Measurements from ENCODE around the gene TBRG4.

The TBRG4 gene

DNA sequence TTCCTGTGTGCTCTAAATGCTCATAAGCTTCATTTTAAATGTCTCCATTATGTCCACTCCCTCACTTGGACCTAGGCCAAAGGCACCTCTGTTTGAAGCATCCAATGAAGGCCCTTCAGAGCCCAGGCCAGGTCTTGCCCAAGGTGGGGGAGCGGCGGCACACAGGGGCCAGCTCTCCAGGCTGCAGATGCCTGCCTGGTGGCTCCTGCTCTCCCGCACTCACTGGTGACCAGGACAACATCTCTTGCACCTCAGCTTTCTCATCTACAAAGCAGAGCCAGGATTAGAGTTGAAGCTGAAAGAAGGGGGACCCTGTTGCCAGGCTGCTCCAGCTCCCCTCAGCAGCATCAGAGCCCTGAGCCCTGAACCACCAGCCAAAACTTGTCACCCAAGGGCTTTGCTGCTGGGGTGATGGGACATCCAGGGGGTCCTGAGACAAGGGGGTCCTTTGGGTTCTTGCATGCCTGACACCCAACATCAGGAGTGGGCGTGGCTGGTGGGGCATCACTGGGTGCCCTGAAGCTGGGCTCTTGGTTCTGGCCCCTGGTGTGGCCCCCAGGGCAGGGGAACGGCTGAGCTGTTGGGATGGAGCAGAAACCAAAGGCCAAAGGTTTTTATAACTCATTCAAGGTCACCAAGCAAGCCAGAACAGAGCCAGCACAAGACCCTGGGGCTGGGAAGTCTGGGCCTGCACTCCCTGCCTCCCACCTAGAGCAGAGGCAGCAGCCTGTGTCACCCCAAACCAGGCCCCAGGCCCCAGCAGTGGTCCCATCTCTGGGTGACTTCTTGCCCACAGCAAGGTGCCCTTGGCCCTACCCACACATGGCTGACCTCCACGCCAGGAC lies 24.0 kb downstream of the TBRG4 start:
- ChIA-PET POLR2A (interaction anchor here (0.6 kb wide), 1 partner anchor 106 kb away, joined by 6 read pairs; no protein-coding TSS in a partner anchor), CTCF (interaction anchor here (1.0 to 2.0 kb wide), 5 partner anchors 13 to 113 kb away, joined by 3 to 5 read pairs (median 3); no protein-coding TSS in a partner anchor)
- DNase-seq (ENCODE audit: extremely low spot score) = no peak
- TF ChIP-seq, protein P1, sequence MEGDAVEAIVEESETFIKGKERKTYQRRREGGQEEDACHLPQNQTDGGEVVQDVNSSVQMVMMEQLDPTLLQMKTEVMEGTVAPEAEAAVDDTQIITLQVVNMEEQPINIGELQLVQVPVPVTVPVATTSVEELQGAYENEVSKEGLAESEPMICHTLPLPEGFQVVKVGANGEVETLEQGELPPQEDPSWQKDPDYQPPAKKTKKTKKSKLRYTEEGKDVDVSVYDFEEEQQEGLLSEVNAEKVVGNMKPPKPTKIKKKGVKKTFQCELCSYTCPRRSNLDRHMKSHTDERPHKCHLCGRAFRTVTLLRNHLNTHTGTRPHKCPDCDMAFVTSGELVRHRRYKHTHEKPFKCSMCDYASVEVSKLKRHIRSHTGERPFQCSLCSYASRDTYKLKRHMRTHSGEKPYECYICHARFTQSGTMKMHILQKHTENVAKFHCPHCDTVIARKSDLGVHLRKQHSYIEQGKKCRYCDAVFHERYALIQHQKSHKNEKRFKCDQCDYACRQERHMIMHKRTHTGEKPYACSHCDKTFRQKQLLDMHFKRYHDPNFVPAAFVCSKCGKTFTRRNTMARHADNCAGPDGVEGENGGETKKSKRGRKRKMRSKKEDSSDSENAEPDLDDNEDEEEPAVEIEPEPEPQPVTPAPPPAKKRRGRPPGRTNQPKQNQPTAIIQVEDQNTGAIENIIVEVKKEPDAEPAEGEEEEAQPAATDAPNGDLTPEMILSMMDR (IDR thresholded peaks at IDR 0.05; ENCODE audit: control extremely low read depth, extremely low read depth, low read depth, missing control alignments) = no peak

DNA sequence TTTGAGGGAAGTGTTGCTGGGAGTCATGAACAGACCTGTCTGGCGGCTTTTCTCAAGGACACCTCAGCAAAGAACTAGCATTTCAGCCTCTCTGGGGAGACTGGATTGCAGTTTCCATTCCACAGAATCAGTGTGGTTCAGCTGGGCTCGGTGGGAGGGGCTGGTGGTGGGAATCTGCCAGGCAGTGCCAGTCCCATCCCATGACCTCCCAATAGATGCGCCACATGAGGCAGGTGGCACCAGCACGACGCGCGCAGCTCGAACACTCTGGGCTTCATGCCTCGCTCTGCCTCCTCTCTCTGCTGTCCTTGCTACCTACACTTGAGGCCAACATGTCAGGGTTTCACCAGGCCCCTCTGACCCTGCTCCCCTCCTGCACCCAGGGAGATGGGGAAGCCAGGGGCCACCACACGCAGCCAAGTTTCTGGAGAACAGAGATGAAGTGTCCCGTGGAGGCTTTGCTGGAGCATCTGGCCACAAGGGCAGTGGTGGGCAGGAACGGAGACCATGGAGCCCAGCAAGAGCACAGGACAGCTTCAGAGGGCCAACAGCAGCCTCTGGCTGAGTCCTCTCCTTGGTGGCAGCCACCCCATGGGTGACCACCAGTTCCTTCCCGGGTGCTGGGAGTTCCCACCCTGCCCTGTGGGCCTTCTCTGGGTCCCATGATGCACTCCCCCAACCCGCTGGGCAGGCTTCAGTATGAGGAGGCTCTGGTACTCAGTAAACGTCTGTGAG lies 25.0 kb downstream of the TBRG4 start:
- CTCF ChIA-PET = interaction anchor here (0.7 to 2.0 kb wide), 5 partner anchors 14 to 1823 kb away, joined by 3 to 5 read pairs (median 3); no protein-coding TSS in a partner anchor
- POLR2A ChIA-PET = interaction anchor here (0.5 kb wide), 1 partner anchor 283 kb away, joined by 4 read pairs; no protein-coding TSS in a partner anchor
- DNase-seq (ENCODE audit: extremely low spot score) = no peak
- TF ChIP-seq, protein P1 (IDR thresholded peaks at IDR 0.05; ENCODE audit: control extremely low read depth, extremely low read depth, low read depth, missing control alignments) = no peak

DNA sequence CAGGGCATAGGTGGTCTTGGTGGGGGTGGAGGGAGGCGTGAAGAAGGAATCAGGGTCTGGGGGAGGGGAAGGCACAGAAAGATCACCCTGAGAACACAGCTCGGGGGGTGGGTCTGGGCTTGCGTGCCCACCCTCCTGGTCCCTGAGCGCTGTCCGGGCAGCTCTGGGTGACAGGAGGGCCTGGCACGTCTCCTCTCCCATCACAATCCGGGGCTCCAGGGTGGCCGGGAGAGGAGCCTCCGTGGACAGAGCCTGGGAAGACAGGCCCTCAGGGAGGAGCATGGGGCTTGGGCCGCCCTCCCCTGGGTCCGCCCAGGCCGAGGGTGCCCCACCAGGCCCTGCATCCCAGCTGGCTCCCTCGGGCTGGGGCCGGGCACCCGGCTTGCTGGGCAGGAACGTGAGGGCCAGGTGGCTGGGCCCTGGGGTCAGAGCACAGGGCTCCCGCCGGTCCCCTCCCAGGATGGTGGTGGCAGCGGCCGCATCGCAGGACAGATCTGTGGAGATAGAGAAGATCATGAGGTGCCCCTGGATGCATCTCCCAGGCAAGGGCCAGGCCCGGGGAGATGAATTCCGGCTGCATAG lies 25.8 kb downstream of the TBRG4 start:
- DNase-seq (ENCODE audit: extremely low spot score) = no peak
- ChIA-PET CTCF (interaction anchor here (0.7 kb wide), 1 partner anchor 1824 kb away, joined by 3 read pairs; no protein-coding TSS in a partner anchor), POLR2A (no interaction called here)

DNA sequence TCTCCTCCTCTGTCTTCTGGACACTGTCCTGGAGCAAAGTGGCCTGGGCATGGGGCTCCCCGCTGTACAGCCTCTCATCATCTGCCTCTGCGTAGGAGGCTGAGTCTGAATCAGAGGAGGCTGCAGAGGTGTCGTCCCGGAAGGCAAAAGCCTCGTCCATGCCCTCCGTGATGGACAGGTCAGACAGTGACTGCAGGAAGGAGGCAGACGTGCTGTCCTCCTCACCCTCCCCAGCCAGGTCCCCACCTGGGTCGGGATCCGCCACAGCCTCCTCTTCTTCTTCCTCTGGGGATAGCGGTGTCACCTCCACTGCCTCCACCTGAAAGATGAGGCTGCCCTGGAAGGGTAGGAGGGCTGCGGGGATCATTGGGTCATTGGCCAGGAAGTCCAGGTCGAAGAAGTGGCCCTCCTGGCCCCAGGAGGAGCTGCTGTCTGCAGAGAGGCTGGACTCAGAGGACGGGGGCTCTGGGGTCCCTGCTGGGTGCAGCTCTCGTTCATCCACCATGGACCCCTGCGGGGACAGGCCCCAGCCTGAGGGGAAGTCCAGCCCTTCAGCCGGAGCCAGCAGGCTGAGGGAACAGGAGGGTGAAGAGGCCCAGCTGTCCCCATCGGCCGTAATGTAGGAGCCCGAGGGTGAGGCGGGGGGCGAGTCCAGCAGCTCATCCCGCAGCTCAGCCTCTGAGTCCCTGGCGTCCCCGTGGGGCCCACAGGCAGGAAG lies 26.4 kb downstream of the TBRG4 start:
- no peak for DNase-seq (ENCODE audit: extremely low spot score)
- POLR2A ChIA-PET = no interaction called here
- CTCF ChIA-PET = no interaction called here
- TF ChIP-seq, protein P1 (IDR thresholded peaks at IDR 0.05; ENCODE audit: control extremely low read depth, extremely low read depth, low read depth, missing control alignments) = no peak

More for the DNA sequence above, 25.8 kb downstream of the TBRG4 start:
- TF ChIP-seq, protein P1 (IDR thresholded peaks at IDR 0.05; ENCODE audit: control extremely low read depth, extremely low read depth, low read depth, missing control alignments) = no peak

DNA sequence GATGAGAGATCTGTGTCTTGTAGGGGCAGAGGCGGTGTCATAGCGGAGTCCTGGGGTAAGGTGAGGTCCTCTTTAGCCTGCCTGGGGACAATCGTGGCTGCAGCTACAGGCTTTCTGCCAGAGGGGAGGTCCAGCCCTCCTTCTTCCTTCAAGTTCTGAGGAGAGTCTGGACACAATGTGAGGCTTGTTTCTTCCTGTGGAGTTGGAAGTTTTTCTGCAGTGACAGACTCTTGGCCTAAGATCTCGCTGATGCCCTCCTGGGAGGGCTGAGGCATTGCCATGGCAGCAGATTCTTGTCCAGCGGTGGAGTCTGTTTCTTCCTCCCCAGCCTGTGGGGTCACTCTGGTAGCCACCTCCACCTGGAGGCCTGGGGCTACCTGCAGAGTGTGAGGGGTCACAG lies 27.2 kb downstream of the TBRG4 start:
- ChIA-PET CTCF (no interaction called here), POLR2A (no interaction called here)
- TF ChIP-seq, protein P1 (IDR thresholded peaks at IDR 0.05; ENCODE audit: control extremely low read depth, extremely low read depth, low read depth, missing control alignments) = no peak
- no peak for DNase-seq (ENCODE audit: extremely low spot score)

All from GM10248 (cell line).